Activated T-cell treated with anti-CD3 and anti-CD28 coated beads for 4 hours (primary cell): Measurements from ENCODE around the gene ATG4B.
A peak's percentile ranks its signal among the peaks of the same experiment; 100 is the strongest.
"Not testable (repeated sequence)": the region's sequence is repeated elsewhere in the genome, so short reads cannot be mapped to it uniquely, and the experiment has no call there.

Source experiments
- DNase-seq: peaks from one replicate; pipeline ENCODE4 v3.0.0-alpha.2; 2020

The ATG4B gene

DNA sequence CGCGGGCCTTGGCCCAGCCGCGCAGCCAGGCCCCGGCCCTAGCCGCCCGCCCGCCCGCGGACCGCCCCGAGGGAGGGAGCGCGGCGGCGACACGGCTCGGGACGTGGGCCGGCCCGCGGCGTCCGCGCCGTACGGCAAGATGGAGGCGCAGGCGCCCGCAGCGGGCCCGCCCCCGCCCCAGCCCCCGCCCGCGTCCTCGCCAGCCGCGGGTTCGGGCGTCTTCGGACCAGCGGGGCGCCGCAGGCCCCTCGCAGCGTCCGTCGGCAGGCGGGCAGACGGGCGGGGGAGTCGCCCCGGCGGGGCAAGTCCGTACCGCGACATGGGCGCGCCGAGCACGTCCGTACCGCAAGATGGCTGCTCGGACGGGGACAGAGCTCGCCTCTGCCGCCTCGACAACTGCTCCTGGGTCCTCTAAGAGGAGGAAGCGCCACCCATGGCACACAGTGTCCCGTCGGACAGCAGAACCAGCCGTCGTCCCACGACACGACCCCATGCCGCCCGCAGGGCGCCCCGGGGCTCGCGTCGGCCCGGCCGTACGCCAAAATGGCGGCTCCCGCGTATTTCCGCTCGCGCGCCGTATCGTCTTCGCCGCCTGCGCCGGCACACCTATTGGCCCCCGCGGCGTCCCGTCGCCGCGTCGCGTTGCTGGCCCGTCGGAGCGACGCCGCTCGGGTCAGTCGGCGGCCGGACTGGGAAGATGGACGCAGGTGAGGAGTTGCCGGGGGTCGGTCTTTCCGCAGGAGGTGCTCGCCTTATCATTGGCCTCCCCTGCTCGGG is at the start of gene ATG4B, which contains the start of gene THAP4:
Gene ATG4B, plus strand, starts transcription at position 676 of the 777 bp plus-strand sequence. Its CDS starts 22 bp downstream, at position 698.
Gene THAP4, minus strand, starts transcription at position 141 of the 777 bp plus-strand sequence. CDS start 141 bp downstream, outside the sequence.
- peak; percentile 57 for DNase-seq

DNA sequence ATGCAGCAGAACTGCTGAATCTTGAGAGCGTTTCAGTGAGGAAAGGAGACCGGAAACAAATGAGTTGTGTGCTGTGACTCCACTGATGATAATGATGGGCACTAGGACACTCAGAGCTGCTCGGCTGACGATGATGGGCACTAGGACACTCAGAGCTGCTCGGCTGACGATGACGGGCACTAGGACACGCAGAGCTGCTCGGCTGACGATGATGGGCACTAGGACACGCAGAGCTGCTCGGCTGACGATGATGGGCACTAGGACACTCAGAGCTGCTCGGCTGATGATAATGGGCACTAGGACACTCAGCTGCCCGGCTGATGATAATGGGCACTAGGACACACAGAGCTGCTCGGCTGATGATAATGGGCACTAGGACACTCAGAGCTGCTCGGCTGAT is 47.6 kb upstream of the ATG4B start:
- not testable (repeated sequence) for DNase-seq

GRCh38 chr2:241590496-241591455 is 46.7 kb upstream of the ATG4B start:
- not testable (repeated sequence) for DNase-seq

DNA sequence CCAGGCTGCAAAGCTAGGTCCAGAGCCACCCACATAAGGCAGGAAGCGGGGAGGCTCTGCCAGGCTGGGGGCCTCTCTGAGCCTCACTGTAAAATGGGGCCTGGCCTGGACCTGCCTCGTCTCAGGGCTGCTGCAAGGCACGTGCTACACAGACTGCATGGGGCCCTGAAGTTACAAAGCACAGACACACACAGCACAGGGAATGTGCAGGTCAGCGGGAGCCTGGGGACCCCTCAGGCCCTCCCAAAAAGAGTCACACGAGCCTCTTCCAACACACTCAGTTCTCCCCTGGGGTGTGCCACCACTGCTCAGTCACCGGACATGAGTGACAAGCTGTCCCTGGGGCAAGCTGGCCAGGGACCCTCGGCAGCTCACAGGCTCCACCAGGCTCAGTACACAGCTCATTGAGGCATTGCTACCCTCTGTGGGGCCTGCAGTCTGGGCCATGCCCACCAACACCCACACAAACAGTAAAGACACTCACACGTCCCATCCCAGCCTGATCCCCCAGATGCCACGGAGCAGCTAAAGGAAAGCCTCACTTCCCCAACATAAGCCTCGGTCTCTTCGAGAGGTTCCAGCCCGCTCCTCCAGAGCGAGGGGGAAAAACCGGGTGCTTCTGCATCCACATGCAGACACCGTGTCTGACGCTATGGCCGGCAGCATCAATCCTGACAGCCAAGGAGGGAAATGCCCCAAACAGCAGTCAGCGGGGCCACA is 45.2 kb upstream of the ATG4B start:
- no peak for DNase-seq

GRCh38 chr2:241593271-241593670 is 44.2 kb upstream of the ATG4B start:
- DNase-seq, result no peak

GRCh38 chr2:241595600-241596140 is 41.8 kb upstream of the ATG4B start:
- DNase-seq, result no peak

DNA sequence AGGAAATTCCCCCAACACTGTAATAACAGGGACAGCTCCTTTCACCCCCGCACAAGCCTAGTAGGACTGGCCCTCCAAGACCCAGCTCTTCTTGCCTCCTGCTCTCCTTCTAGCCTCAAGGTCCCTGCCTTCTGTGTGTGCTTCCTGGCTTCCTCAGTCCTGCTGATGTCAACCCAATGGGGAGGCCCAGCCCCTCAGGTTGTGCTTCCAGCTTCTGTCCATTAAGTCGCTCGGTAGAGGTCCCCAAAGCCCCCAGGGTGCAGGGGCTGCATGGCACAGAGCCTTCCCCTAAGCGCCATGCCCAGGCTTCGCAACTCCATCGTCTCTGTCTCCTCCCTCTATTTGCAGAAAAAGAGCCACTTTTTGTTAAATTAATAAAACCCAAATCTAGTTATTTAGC is 39.9 kb upstream of the ATG4B start:
- DNase-seq, result no peak

- no peak for DNase-seq
Measured at GRCh38 chr2:241598061-241598460, 39.4 kb upstream of the ATG4B start.

- DNase-seq, result no peak
Measured at GRCh38 chr2:241598487-241598886, 39.0 kb upstream of the ATG4B start.

- no peak for DNase-seq
Measured at GRCh38 chr2:241599615-241600014, 37.9 kb upstream of the ATG4B start.

DNA sequence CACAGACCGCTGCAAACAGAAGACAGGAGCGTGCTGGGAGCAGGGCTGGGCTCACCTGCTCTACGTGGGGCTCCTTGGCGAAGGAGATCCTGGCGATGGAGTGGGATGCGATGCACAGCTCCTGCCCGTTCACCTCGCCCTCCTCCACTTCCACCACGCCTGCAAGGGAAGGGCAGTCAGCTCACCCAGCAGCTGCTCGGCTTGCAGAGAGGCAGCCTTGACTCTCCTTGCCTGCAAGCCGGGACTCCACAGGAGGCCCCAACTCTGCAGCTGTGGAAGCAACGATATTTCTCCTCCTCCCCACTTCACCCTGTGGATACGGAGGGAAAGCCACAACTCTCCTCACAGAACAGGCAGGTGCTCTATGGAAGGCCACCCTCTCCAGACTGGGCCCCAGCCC is 35.7 kb upstream of the ATG4B start:
- DNase-seq, result no peak

DNA sequence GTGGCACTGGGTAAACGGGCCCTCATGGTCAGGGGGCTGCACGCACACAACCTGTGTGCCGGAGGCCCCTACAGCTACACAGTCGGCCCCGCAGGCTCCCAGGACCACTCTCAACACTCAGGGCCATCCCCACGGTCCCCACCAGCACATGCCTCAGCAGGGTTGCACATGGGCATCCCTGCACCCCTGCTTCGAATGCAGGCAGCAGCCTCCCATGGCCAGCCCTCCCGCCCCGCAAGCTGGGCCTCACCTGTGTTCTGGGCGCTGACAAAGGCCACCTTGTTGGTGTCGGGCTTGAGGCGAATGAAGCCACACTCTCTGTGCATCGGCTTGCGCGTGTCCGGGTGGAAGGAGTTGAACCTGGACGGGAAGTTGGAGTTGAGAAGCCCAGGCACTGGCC is 34.8 kb upstream of the ATG4B start:
- DNase-seq, result no peak

- no peak for DNase-seq
Measured at GRCh38 chr2:241603686-241604085, 33.8 kb upstream of the ATG4B start.

GRCh38 chr2:241606186-241606585 is 31.3 kb upstream of the ATG4B start:
- DNase-seq, result no peak

- no peak for DNase-seq
Measured at GRCh38 chr2:241607162-241607885, 30.2 kb upstream of the ATG4B start.

- no peak for DNase-seq
Measured at GRCh38 chr2:241608881-241609280, 28.6 kb upstream of the ATG4B start.

DNA sequence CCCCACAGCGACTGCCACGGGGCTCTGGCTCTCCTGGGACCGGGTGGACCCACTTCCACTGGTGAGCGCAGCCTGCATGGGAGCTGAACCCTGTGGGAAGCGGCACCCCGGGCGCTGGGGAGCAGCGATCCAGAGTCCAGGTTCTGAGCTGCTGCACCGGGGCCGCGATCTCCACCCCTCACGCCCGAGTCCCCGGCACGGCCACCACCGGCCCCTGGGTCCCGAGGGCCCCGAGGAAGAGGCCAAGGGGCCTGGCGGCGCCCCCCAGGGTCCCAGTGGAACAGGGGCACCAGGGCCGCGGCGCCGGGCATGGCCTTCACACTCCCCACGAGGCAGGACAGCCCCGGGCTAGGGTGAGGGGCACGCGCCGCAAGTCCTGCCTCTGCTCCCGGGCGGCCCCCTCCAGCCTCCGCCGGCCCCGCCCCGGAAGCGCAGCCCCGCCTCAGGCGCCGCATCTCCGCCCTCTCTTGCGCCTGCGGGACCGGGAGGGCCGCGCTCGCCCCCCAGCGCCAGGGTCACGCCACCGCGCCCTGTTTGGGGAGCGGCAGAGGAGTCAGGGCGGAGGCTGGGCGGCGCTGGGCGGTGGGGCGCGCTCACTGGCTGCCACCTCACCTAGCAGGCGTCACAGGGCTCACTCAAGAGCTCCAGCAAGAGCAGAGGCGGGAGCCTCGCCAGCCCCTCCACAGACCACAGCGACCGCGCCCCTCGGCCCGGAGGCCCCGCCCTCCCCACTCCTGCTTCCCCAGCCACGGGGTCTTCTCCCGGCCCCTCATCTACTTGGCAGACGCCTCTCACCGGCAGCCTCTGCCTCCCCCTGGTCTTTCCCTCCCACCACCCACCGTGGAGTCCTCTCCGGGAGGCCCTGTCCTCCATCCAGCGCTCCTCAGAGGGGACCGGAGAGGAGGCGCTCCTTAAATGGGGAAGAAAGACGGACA is 27.4 kb upstream of the ATG4B start:
- peak; percentile 81 for DNase-seq

- DNase-seq, result no peak
Measured at GRCh38 chr2:241611062-241611461, 26.4 kb upstream of the ATG4B start.

GRCh38 chr2:241612156-241613016 is 25.1 kb upstream of the ATG4B start:
- no peak for DNase-seq
